OCI-LY3 (cell line): ENCODE data around the gene GLTP.
"Not testable (repeated sequence)": the region's sequence is repeated elsewhere in the genome, so short reads cannot be mapped to it uniquely, and the experiment has no call there.

Source experiments
- H2AFZ ChIP-seq: fragments of 200-600, 300-600 bp; shearing (Covaris generic); 2 replicates; pipeline ENCODE4 v1.6.0; 2014; ENCODE audit warnings: antibody characterized with exemption, low read depth, low read length
- H3K27ac ChIP-seq: fragments of 200-600, 300-600 bp; sonication (generic); 2 replicates; pipeline ENCODE4 v1.5.1; 2014; ENCODE audit warnings: mild to moderate bottlenecking, low read length, moderate library complexity, mixed read lengths
- H3K27me3 ChIP-seq: fragments of 200-600, 300-600 bp; sonication (generic); 2 replicates; pipeline ENCODE4 v1.6.1; 2014; ENCODE audit warnings: low read depth, low read length, mixed read lengths
- H3K36me3 ChIP-seq: fragments of 200-600, 300-600 bp; sonication (generic); replicated peaks from 2 replicates; pipeline ENCODE3; 2014; ENCODE audit warnings: low read depth, low read length, mixed read lengths
- H3K4me1 ChIP-seq: fragments of 300-600, 200-600 bp; sonication (generic); 2 replicates; pipeline ENCODE4 v1.6.1; 2014; ENCODE audit warnings: low read length, mixed read lengths
- H3K4me2 ChIP-seq: fragments of 200-600, 300-600 bp; sonication (generic); 2 replicates; pipeline ENCODE4 v1.6.1; 2014; ENCODE audit warnings: low read length, mixed read lengths
- H3K4me3 ChIP-seq: fragments of 300-600, 200-600 bp; sonication (generic); 2 replicates; pipeline ENCODE4 v1.5.1; 2014; ENCODE audit warnings: antibody characterized with exemption, mild to moderate bottlenecking, low read length, moderate library complexity
- H3K79me2 ChIP-seq: fragments of 300-600, 200-600 bp; shearing (Covaris generic); 2 replicates; pipeline ENCODE4 v1.6.1; 2014; ENCODE audit warnings: mild to moderate bottlenecking, low read length, mixed read lengths
- H3K9ac ChIP-seq: fragments of 300-600, 200-600 bp; shearing (Covaris generic); 2 replicates; pipeline ENCODE4 v1.6.0; 2014; ENCODE audit warnings: mild to moderate bottlenecking, low read length, moderate library complexity
- H3K9me3 ChIP-seq: fragments of 200-600, 300-600 bp; shearing (Covaris generic); 2 replicates; pipeline ENCODE4 v1.6.1; 2014; ENCODE audit warnings: low read length, mixed read lengths; ENCODE audit not compliant: insufficient read depth
- H4K20me1 ChIP-seq: fragments of 200-600, 300-600 bp; sonication (generic); 2 replicates; pipeline ENCODE4 v1.6.1; 2016; ENCODE audit warnings: low read length, mixed read lengths; ENCODE audit not compliant: insufficient read depth
- EZH2phosphoT487 ChIP-seq: fragments of 200-600 bp; shearing (Covaris generic); IDR thresholded peaks from 2 replicates; pipeline ENCODE4 v1.6.1; 2018; ENCODE audit warnings: antibody characterized with exemption, mixed run types, low read depth
- TF ChIP-seq, protein P1 (sequence below): fragments of 200-600, 300-600 bp; sonication (generic); IDR thresholded peaks from 2 replicates; pipeline ENCODE4 v1.5.1; 2014; ENCODE audit warnings: antibody characterized with exemption, low read length, low read depth

Gene GLTP

DNA sequence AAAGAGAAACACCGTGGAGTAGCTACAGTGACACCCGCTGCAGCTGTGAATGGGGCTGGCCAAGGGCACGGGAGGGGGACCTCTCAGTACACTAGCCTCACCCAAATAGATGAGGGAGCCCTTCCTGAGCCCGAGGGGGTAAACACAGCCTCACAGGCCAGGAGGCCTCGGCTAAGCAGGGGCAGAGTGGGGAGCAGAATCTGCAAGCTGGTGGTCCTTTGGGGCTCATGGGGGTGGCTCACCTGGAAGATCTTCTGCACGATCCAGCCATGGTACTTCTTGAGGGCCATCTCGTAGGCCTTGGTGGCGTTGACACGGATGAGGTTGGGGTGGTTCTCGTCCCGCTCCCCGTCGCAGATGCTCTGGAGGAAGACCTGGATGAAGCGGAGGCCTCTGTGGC is 25.0 kb downstream of the GLTP start:
- H3K4me1 ChIP-seq, result peaks cover 4% of the 10 kb centered on the region; the same call in 1 of the 2 replicates
- H3K27ac ChIP-seq, result no peak overlapping the region
- no peaks in the 10 kb centered on the region for H3K9me3 ChIP-seq
- no peak overlapping the region for H3K9ac ChIP-seq
- no peak overlapping the region for H3K4me2 ChIP-seq
- H3K79me2 ChIP-seq, result no peaks in the 10 kb centered on the region
- H3K4me3 ChIP-seq, result no peak overlapping the region
- no peak overlapping the region for H2AFZ ChIP-seq
- no peak for TF ChIP-seq EZH2phosphoT487
- TF ChIP-seq, protein P1, sequence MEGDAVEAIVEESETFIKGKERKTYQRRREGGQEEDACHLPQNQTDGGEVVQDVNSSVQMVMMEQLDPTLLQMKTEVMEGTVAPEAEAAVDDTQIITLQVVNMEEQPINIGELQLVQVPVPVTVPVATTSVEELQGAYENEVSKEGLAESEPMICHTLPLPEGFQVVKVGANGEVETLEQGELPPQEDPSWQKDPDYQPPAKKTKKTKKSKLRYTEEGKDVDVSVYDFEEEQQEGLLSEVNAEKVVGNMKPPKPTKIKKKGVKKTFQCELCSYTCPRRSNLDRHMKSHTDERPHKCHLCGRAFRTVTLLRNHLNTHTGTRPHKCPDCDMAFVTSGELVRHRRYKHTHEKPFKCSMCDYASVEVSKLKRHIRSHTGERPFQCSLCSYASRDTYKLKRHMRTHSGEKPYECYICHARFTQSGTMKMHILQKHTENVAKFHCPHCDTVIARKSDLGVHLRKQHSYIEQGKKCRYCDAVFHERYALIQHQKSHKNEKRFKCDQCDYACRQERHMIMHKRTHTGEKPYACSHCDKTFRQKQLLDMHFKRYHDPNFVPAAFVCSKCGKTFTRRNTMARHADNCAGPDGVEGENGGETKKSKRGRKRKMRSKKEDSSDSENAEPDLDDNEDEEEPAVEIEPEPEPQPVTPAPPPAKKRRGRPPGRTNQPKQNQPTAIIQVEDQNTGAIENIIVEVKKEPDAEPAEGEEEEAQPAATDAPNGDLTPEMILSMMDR, result no peak
- no peaks in the 10 kb centered on the region for H3K36me3 ChIP-seq
- H4K20me1 ChIP-seq, result no peaks in the 10 kb centered on the region
- no peaks in the 10 kb centered on the region for H3K27me3 ChIP-seq

DNA sequence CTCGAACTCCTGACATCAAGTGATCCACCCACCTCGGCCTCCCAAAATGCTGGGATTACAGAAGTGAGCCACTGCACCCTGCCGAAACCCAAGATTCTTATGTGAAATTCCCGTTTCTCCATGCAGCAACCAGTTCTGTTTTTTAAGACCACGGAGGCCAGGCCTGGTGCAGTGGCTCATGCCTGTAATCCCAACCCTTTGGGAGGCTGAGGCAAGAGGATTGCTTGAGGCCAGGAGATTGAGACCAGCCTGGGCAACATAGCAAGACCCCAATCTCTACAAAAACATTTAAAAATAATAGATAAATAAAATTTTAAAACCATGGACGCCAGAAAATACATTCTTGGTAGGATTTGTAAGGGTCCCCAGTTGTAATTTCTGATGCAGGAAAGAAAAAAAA is 29.8 kb downstream of the GLTP start:
- H3K4me2 ChIP-seq, H3K9ac ChIP-seq, H3K9me3 ChIP-seq, H3K4me3 ChIP-seq, H3K27me3 ChIP-seq, H2AFZ ChIP-seq, H4K20me1 ChIP-seq, H3K79me2 ChIP-seq, H3K36me3 ChIP-seq, H3K27ac ChIP-seq: not testable (repeated sequence)
- peaks cover 10% of the 10 kb centered on the region; the same call in 1 of the 2 replicates for H3K4me1 ChIP-seq

DNA sequence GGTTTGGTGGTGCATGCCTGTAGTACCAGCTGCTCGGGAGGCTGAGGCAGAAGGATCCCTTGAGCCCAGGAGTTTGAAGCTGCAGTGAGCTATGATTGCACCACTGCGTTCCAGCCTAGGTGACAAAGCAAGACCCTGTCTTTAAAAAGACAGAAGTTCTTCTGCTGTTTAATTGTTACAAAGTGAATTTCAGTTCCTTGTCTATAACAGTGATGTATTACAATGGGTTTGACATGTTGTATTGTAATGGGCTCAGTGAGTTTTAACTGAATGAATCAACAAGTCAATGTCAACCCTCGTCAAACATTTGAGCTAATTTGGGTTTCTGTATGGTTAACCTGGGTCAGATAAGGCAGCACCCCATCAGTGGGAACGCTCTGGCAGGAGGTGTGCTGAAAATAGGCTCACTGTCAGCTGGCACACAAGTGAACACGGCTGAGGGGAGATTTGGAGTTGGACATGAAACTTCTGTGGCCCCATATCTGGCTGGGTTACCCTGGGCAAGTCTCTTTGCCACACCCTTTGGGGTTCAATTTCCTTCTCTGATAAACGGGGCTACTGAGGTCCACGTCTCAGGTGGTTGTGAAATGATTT is 33.1 kb downstream of the GLTP start:
- Histone ChIP-seq H3K27ac (no peak overlapping the region), H2AFZ (no peak overlapping the region), H3K4me2 (no peak overlapping the region), H3K9me3 (no peaks in the 10 kb centered on the region), H3K4me1 (peaks cover 12% of the 10 kb centered on the region), H3K27me3 (no peaks in the 10 kb centered on the region), H3K4me3 (no peak overlapping the region), H3K9ac (no peak overlapping the region), H3K36me3 (no peaks in the 10 kb centered on the region), H4K20me1 (no peaks in the 10 kb centered on the region), H3K79me2 (no peaks in the 10 kb centered on the region)
- no peak for TF ChIP-seq EZH2phosphoT487
- TF ChIP-seq, protein P1, result no peak

DNA sequence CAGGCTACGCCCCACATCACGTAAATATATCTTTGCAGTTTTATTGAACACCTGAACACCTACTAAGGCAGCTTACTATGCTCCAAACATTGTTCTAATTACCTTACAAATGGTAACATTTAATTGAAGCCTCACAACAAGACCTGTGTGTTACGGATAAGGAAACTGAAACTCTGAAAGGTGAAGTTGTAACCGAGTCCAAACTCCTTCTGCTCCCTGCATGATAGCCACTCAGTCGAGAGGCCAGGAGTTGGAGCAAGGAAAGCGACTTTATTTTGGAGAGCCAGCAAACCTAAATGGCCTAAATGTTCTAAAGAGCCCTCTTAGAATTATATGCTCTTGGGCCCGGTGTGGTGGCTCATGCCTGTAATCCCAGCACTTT is 34.5 kb downstream of the GLTP start:
- Histone ChIP-seq H3K79me2 (no peaks in the 10 kb centered on the region), H2AFZ (peak overlapping the region; percentile 99), H3K4me1 (peaks cover 12% of the 10 kb centered on the region), H3K27ac (no peak overlapping the region), H4K20me1 (no peaks in the 10 kb centered on the region), H3K9ac (peak overlapping the region; percentile 71), H3K9me3 (no peaks in the 10 kb centered on the region), H3K4me3 (peak overlapping the region; percentile 81), H3K36me3 (no peaks in the 10 kb centered on the region), H3K27me3 (no peaks in the 10 kb centered on the region), H3K4me2 (peak overlapping the region; percentile 93)
- no peak for TF ChIP-seq EZH2phosphoT487
- TF ChIP-seq, protein P1, result no peak
